GM12878 (cell line): ENCODE measurements around the gene PRKCD. TPM values are rescaled to one million over a fixed set of nuclear protein-coding genes. Genes with fewer than 3 reads are reported as not detected.

Experiments
- ATAC-seq: fragments of 200-7000 bp; cut with Tn5 transposase; 3 replicates; pipeline ENCODE4 v1.9.1; 2020; ENCODE audit warnings: mild to moderate bottlenecking, moderate library complexity
- BruUV-seq: library from RNA; stranded (reverse); fragments of 400-500 nt; replicated peaks from 2 replicates; lab custom pipeline; 2021; lab: Mats Ljungman, UMichigan
- CTCF ChIA-PET: fragments of 300-600 bp; sonication (Branson Sonifier 250); formaldehyde crosslinking; extraction: SDS; loops from one replicate; lab custom pipeline; 2021; ENCODE audit warnings: inconsistent platforms; lab: Yijun Ruan, JAX
- POLR2A ChIA-PET: fragments of 350-600 bp; formaldehyde crosslinking; extraction: SDS; loops from one replicate; lab custom pipeline; 2021; ENCODE audit warnings: inconsistent platforms; lab: Charles Lee
- RAD21 ChIA-PET: fragments of 300-600 bp; sonication (Branson Sonifier 250); formaldehyde crosslinking; loops from one replicate; lab custom pipeline; 2023; ENCODE audit warnings: antibody characterized with exemption; ENCODE audit not compliant: unreplicated experiment; lab: Charles Lee
- SMC1A ChIA-PET: fragments of 300-600 bp; sonication (Branson Sonifier 250); formaldehyde crosslinking; loops from one replicate; lab custom pipeline; 2023; ENCODE audit not compliant: unreplicated experiment, uncharacterized antibody; lab: Charles Lee
- DNase-seq: peaks from one replicate; pipeline ENCODE4 v3.0.0-alpha.2; 2011; ENCODE audit warnings: low read depth, low spot score
- FAIRE-seq: peaks from 3 replicates; lab custom pipeline; 2011; peaks lifted over from hg19 to GRCh38; lab: Jason Lieb, UNC
- H2AFZ ChIP-seq: 2 replicates; pipeline ENCODE4 v1.6.0; 2011; ENCODE audit warnings: low read depth, low read length, control low read depth; ENCODE audit not compliant: control insufficient read depth
- H3K27ac ChIP-seq: 2 replicates; pipeline ENCODE4 v1.5.1; 2011; ENCODE audit warnings: control low read depth; ENCODE audit not compliant: control insufficient read depth, insufficient read depth
- H3K27me3 ChIP-seq, 2 experiments: replicated peaks in 1 of 2; 2 replicates each; pipeline versions ENCODE4 v1.6.0 to v1.6.1; 2011; ENCODE audit warnings: low read length in 1 of 2; ENCODE audit not compliant: control insufficient read depth in 2 of 2, insufficient read depth in 2 of 2
- H3K36me3 ChIP-seq, 2 experiments: 2 replicates each; pipeline ENCODE4 v1.5.1; 2011; ENCODE audit warnings: low read length in 1 of 2; ENCODE audit not compliant: control insufficient read depth in 2 of 2, insufficient read depth in 2 of 2
- H3K4me1 ChIP-seq: 2 replicates; pipeline ENCODE4 v1.6.1; 2011; ENCODE audit warnings: mild to moderate bottlenecking, low read length, moderate library complexity, mixed read lengths; ENCODE audit not compliant: control insufficient read depth, insufficient read depth
- H3K4me2 ChIP-seq: 2 replicates; pipeline ENCODE4 v1.6.0; 2011; ENCODE audit warnings: control low read depth; ENCODE audit not compliant: control insufficient read depth, insufficient read depth
- H3K4me3 ChIP-seq: fragments of 200-600 bp; sonication (generic); 2 replicates; pipeline ENCODE4 v1.5.1; 2016
- H3K79me2 ChIP-seq: 2 replicates; pipeline ENCODE4 v1.6.0; 2011; ENCODE audit warnings: low read length; ENCODE audit not compliant: control insufficient read depth, insufficient read depth
- H3K9ac ChIP-seq: 2 replicates; pipeline ENCODE4 v1.8.0; 2011; ENCODE audit warnings: low read length, control low read depth, mixed read lengths; ENCODE audit not compliant: control insufficient read depth, insufficient read depth
- H3K9me3 ChIP-seq: replicated peaks from 3 replicates; pipeline ENCODE4 v1.5.1; 2011; ENCODE audit warnings: mild to moderate bottlenecking, low read length; ENCODE audit not compliant: control insufficient read depth, insufficient read depth
- H4K20me1 ChIP-seq: 2 replicates; pipeline ENCODE4 v1.6.0; 2011; ENCODE audit not compliant: control insufficient read depth, insufficient read depth
- BCL3 ChIP-seq: IDR thresholded peaks from 2 replicates; pipeline ENCODE4 v1.6.1; 2011; ENCODE audit warnings: borderline replicate concordance, low read depth, mild to moderate bottlenecking, moderate library complexity, low read length; ENCODE audit not compliant: insufficient read depth, poor library complexity, severe bottlenecking
- BMI1 ChIP-seq: fragments of 450-650 bp; IDR thresholded peaks from 2 replicates; pipeline ENCODE4 v1.6.1; 2016; ENCODE audit warnings: mild to moderate bottlenecking, moderate library complexity, borderline replicate concordance
- BRCA1 ChIP-seq: IDR thresholded peaks from 2 replicates; pipeline ENCODE4 v1.6.1; 2011; ENCODE audit warnings: low read depth, low read length, improper control_type of control experiment
- CHD1 ChIP-seq: IDR thresholded peaks from 2 replicates; pipeline ENCODE4 v1.6.1; 2012; ENCODE audit warnings: low read depth, low read length, improper control_type of control experiment
- CHD4 ChIP-seq: fragments of 200-600 bp; sonication (generic); IDR thresholded peaks from 2 replicates; pipeline ENCODE4 v1.6.1; 2016; ENCODE audit warnings: mild to moderate bottlenecking
- CREM ChIP-seq: IDR thresholded peaks from 2 replicates; pipeline ENCODE4 v1.6.1; 2014; ENCODE audit warnings: antibody characterized with exemption, low read depth
- ESRRA ChIP-seq: IDR thresholded peaks from 2 replicates; pipeline ENCODE4 v1.6.1; 2012; ENCODE audit warnings: mild to moderate bottlenecking, low read length, improper control_type of control experiment
- EZH2 ChIP-seq: IDR thresholded peaks from 2 replicates; pipeline ENCODE4 v1.6.1; 2012; ENCODE audit warnings: low read depth, mild to moderate bottlenecking, control low read depth, inconsistent platforms, low read length, borderline replicate concordance; ENCODE audit not compliant: control insufficient read depth
- MEF2A ChIP-seq: IDR thresholded peaks from 2 replicates; pipeline ENCODE4 v1.6.1; 2011; ENCODE audit warnings: low read depth, mild to moderate bottlenecking, low read length, moderate library complexity; ENCODE audit not compliant: insufficient read depth
- MEF2B ChIP-seq: fragments of 450-650 bp; IDR thresholded peaks from 2 replicates; pipeline ENCODE4 v1.6.1; 2018; ENCODE audit warnings: mild to moderate bottlenecking, moderate library complexity; ENCODE audit not compliant: partially characterized antibody, poor library complexity, severe bottlenecking
- MXI1 ChIP-seq: fragments of 150-350 bp; IDR thresholded peaks from 2 replicates; pipeline ENCODE4 v1.6.1; 2011; ENCODE audit warnings: low read depth, mild to moderate bottlenecking, inconsistent platforms, low read length, improper control_type of control experiment
- NFXL1 ChIP-seq: fragments of 450-650 bp; IDR thresholded peaks from 2 replicates; pipeline ENCODE4 v1.6.1; 2017; ENCODE audit warnings: antibody characterized with exemption, mild to moderate bottlenecking, borderline replicate concordance
- NR2C2 ChIP-seq: IDR thresholded peaks from 2 replicates; pipeline ENCODE4 v1.6.1; 2011; ENCODE audit warnings: borderline replicate concordance, low read depth; ENCODE audit not compliant: control insufficient read depth, insufficient read length
- PML ChIP-seq: IDR thresholded peaks from 2 replicates; pipeline ENCODE4 v1.6.1; 2012; ENCODE audit warnings: low read length, inconsistent platforms
- RBBP5 ChIP-seq: fragments of 200-600 bp; sonication (generic); conservative IDR thresholded peaks from 2 replicates; pipeline ENCODE4 v1.6.1; 2016
- SRF ChIP-seq, 2 experiments: IDR thresholded peaks; 2 replicates each; pipeline ENCODE4 v1.6.1; 2011; ENCODE audit warnings: low read depth in 2 of 2, low read length in 2 of 2, mild to moderate bottlenecking in 1 of 2, moderate library complexity in 1 of 2
- YY1 ChIP-seq: IDR thresholded peaks from 2 replicates; pipeline ENCODE4 v1.6.1; 2011; ENCODE audit warnings: low read depth, mild to moderate bottlenecking, low read length
- ZBTB11 ChIP-seq: fragments of 450-650 bp; formaldehyde crosslinking; IDR thresholded peaks from 2 replicates; pipeline ENCODE4 v1.5.0; 2022; ENCODE audit warnings: mild to moderate bottlenecking, missing genetic modification characterization
- ZBTB33 ChIP-seq: fragments of 450-650 bp; IDR thresholded peaks from 2 replicates; pipeline ENCODE4 v1.6.1; 2017; ENCODE audit warnings: mild to moderate bottlenecking
- WGBS: methylation state at CpG from one replicate; pipeline ENCODE4 v1.1.6; 2016; ENCODE audit warnings: low lambda C conversion rate; ENCODE audit not compliant: insufficient replicate concordance, insufficient coverage; ENCODE audit errors: missing lambda C conversion rate; 5-methylcytosine and 5-hydroxymethylcytosine counted together
- in situ Hi-C: fragments of 300-500 bp; cut with MboI; formaldehyde crosslinking; loops from 9 replicates; pipeline ENCODE4 v1.14.3; 2018; ENCODE audit warnings: mixed read lengths
- intact Hi-C: fragments of 100-400 bp; cut with micrococcal nuclease; formaldehyde crosslinking; loops from one replicate; pipeline ENCODE4 v1.14.2; 2022; ENCODE audit not compliant: unreplicated experiment
- polyA plus RNA-seq, 11 experiments: library from polyadenylated mRNA; depleted of rRNA in 4 of 11; unstranded in 6 of 11; stranded (reverse) in 5 of 11; fragments of >200 nt; fragmentation: Nextera tagmentation in 4 of 11; fragmentation: Illumina TruSeq in 1 of 11; extraction: Ambion mirVana in 4 of 11; extraction: Trizol in 1 of 11; gene quantifications; 1 replicate in 1 of 11; 2 replicates in 10 of 11; pipeline versions ENCODE4 v1.2.1 to v1.2.3, GENCODE V29; 2011 to 2016; ENCODE audit warnings: inconsistent platforms in 2 of 11, missing spikeins in 2 of 11, low read depth in 1 of 11
- total RNA-seq, 4 experiments: library from RNA; depleted of rRNA in 3 of 4; stranded (reverse); fragments of >200 nt in 3 of 4; fragmentation: Illumina TruSeq in 1 of 4; extraction: Trizol in 1 of 4; gene quantifications; 2 replicates each; pipeline versions ENCODE4 v1.2.1 to v1.2.3, GENCODE V29; 2013 to 2021

Gene PRKCD
- total and polyA plus RNA-seq, 10 of the 15 experiments (the other 5 are each of a cell fraction or from before 2014, with no cell fraction given), result 10.0 to 114 (median 42.4) TPM

- Histone ChIP-seq H3K9ac (no peak overlapping the region), H3K36me3 (peaks cover 25 to 26% of the 10 kb centered on the region in 2 experiments; a peak in 3 of 4 replicates), H3K27ac (no peak overlapping the region), H3K4me1 (no peaks in the 10 kb centered on the region), H3K27me3 (no peaks in the 10 kb centered on the region), H3K4me2 (no peak overlapping the region), H3K9me3 (no peaks in the 10 kb centered on the region; the same call in 2 of the 3 replicates), H3K4me3 (no peak overlapping the region), H2AFZ (no peak overlapping the region), H4K20me1 (no peaks in the 10 kb centered on the region; the same call in 1 of the 2 replicates), H3K79me2 (no peaks in the 10 kb centered on the region)
- CTCF ChIA-PET, result interaction anchor here (1.0 to 2.7 kb wide), 6 partner anchors 9 to 128 kb away, joined by 3 to 9 read pairs (median 6); no protein-coding TSS in a partner anchor
- intact Hi-C loops (no loop called here), in situ Hi-C loops (no loop called here)
- SMC1A ChIA-PET, result no interaction called here
- POLR2A ChIA-PET, result no interaction called here
- 77% methylated on average over 3 of the region's 3 CpGs for WGBS
- no TSS peak for BruUV-seq
- ATAC-seq (no peak), FAIRE-seq (no peak), DNase-seq (no peak)
- RAD21 ChIA-PET, result no interaction called here
- no peak for TF ChIP-seq NFXL1
- TF ChIP-seq ESRRA, result no peak
- TF ChIP-seq ZBTB33, result no peak
- no peak for TF ChIP-seq SRF (IDR thresholded peaks at IDR 0.05; ENCODE audit: low read depth in 2 of 2, low read length in 2 of 2)
- no peak for TF ChIP-seq BMI1
- no peak for TF ChIP-seq BCL3
- no peak for TF ChIP-seq RBBP5
- TF ChIP-seq MXI1, result no peak
- TF ChIP-seq YY1, result no peak
- TF ChIP-seq BRCA1, result no peak
- no peak for TF ChIP-seq CHD4
- TF ChIP-seq MEF2B, result no peak
- no peak for TF ChIP-seq ZBTB11
- TF ChIP-seq CHD1, result no peak
- TF ChIP-seq MEF2A, result no peak
- no peak for TF ChIP-seq NR2C2
- no peak for TF ChIP-seq EZH2
- TF ChIP-seq CREM, result no peak
- TF ChIP-seq PML, result no peak
Observed at GRCh38 chr3:53221827-53222182, 60.8 kb downstream of the PRKCD start.
